GM21723 (cell line): ENCODE data around the gene G6PC2.
A peak's percentile ranks its signal among the peaks of the same experiment; 100 is the strongest.
"Not testable (repeated sequence)": the region's sequence is repeated elsewhere in the genome, so short reads cannot be mapped to it uniquely, and the experiment has no call there.

Experiments used
- ATAC-seq: cut with Tn5 transposase; IDR thresholded peaks from one replicate; pipeline ENCODE4 v1.9.1; 2021; ENCODE audit warnings: mild to moderate bottlenecking, moderate library complexity; ENCODE audit not compliant: unreplicated experiment

G6PC2 gene, protein sequence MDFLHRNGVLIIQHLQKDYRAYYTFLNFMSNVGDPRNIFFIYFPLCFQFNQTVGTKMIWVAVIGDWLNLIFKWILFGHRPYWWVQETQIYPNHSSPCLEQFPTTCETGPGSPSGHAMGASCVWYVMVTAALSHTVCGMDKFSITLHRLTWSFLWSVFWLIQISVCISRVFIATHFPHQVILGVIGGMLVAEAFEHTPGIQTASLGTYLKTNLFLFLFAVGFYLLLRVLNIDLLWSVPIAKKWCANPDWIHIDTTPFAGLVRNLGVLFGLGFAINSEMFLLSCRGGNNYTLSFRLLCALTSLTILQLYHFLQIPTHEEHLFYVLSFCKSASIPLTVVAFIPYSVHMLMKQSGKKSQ

DNA sequence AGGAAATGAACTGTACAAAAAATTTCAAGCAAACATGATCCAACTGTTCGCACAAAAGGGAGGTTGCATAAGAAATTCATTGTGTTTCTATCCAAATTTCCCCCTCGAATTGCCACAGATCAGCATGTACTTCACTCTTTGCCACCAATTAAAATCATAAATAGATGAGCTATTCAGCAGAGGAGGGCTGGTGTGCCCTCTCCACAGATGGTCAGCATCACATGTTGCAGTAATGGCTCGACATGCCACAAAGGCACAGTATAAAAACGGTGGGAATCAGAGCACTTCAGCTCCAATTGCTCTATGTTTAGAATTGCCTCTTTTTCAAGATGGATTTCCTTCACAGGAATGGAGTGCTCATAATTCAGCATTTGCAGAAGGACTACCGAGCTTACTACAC, at the start of gene G6PC2:
TSS of gene G6PC2 (plus strand) at position 289 of the 400 bp plus-strand sequence. CDS start at position 330, 41 bp downstream.
- ATAC-seq = no peak

DNA sequence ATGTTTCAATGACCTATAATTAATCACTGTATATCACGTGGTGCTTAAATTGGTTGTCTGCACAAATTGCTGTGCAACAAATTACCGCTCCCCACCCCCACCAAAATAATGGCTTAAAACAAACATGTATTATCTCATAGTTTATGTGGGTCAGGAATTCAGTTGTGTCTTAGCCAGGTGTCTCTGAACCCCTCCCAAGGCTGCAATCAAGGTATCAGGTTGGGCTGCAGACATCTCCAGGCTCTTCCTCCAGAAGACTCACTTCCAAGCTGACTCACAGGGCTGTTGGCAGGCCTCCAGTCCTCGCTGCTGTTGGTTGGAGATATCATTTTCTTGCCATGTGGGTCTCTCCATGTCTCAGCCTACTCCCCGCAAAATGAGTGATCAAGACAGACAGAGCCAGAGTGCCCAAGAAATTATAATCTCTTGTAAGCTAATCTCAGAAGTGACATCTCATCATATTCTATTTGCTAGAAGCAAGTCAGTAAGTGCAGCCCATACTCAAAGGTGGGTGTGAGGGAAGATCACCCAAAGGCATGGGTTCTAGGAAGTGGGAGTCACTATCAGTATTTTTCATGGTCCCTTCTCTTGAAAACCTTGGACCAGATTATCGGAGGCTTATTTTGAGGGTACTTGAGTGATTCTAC, 49.3 kb upstream of the G6PC2 start:
- ATAC-seq = no peak

DNA sequence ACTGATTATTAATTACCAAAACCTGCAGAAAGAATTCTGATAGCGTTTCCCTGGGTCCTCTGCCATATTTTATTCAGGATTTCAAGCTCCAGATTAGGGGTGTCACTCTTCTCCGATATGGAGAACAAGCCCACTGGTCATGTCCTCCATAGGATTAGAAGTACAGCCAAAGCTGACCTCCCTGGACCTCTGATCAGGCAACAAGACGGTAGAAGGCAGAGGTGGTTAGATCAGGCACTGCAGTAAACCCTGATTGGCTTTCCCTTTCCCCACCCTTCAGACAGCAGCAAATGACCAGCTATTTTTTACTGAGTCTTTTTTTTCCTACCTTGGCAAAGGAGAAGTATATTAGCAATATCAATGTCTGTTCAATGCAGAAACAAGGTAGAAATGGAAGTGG, 48.6 kb upstream of the G6PC2 start:
- no peak for ATAC-seq

DNA sequence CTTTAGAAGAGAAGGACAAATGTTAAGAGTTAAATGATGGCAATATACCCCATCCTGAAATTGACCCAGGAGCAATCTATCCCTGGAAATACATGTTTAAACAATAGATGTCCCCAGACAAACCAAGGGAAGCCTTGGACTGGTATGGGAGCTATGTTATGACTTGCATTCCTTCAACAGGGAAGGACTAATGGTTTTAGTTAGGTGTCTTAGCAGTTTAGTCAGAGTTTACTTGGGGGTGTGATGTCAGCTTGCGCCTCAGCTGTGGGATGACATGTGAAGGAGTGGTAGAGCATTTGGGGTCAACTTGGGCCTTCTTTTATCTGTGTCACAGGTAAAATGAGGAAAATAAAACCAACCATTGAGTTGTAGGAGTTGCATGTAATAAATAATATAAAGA, 47.6 kb upstream of the G6PC2 start:
- no peak for ATAC-seq

DNA sequence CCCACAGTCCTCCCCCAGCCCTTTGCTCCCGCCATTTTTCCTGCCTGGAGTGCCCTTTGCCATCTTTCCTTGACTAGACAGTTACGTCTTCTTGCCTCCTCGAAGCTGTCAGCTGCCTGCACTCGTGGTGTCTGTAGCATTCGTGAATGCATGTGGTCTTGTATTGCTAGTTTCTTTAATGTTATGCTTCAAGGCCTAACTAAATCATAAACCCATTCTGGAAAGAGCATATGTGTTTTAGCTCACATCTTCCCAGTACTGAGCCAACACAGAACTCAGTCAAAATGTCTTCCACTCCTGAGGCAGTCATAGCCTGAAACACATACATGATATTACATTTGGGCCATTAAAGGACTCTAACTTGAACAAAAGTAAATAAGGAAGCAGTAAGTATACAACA, 46.4 kb upstream of the G6PC2 start:
- no peak for ATAC-seq

DNA sequence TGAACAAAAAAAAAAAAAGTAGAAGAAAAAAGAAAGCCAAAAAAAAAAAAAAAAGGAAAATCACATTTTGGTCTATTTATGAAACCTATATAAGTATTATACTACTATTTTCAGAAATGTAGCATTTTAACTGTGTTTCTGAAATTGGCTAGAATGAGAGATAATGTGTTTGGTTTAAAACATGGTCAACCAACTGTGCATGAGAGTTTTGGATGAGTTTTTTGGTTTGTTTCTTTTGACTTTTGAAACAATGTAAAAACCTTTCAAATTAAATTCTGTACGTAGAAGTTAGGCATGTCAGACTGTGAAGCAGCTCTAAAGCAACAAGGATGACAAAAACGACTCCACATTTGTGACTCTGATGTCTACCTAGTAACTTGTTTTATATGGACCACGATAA, 45.5 kb upstream of the G6PC2 start:
- ATAC-seq = no peak

DNA sequence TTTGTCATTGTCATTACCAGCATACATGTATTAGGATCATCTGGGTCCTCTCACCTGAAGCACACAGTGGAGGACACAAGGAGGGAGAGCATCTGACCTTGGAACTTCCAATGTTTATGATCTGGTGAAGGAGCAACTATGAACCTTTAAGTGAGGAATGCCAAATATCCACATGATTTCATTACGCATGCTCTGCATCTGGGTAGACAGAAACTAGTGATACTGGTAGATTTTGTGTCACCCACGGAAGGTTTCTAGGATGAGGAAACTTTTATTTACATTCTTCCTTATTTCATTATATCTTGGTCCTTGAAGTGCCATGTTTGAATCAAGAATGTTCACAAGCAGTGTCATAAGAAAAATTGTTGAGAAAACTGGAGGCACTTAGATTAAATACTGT, 42.9 kb upstream of the G6PC2 start:
- no peak for ATAC-seq

DNA sequence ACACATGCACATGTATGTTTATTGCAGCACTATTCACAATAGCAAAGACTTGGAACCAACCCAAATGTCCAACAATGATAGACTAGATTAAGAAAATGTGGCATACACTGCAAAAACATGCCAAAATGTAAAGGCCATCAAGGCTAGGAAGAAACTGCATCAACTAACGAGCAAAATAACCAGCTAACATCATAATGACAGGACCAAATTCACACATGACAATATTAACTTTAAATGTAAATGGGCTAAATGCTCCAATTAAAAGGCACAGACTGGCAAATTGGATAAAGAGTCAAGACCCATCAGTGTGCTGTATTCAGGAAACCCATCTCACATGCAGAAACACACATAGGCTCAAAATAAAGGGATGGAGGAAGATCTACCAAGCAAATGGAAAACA, 33.9 kb upstream of the G6PC2 start:
- not testable (repeated sequence) for ATAC-seq

DNA sequence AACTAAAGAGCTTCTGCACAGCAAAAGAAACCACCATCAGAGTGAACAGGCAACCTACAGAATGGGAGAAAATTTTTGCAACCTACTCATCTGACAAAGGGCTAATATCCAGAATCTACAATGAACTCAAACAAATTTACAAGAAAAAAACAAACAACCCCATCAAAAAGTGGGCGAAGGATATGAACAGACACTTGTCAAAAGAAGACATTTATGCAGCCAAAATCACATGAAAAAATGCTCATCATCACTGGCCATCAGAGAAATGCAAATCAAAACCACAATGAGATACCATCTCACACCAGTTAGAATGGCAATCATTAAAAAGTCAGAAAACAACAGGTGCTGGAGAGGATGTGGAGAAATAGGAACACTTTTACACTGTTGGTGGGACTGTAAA, 30.7 kb upstream of the G6PC2 start:
- not testable (repeated sequence) for ATAC-seq

DNA sequence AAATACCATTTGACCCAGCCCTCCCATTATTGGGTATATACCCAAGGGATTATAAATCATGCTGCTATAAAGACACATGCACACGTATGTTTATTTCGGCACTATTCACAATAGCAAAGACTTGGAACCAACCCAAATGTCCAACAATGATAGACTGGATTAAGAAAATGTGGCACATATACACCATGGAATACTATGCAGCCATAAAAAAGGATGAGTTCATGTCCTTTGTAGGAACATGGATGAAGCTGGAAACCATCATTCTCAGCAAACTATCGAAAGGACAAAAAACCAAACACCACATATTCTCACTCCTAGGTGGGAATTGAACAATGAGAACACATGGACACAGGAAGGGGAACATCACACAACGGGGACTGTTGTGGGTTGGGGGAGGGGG, 30.3 kb upstream of the G6PC2 start:
- not testable (repeated sequence) for ATAC-seq

DNA sequence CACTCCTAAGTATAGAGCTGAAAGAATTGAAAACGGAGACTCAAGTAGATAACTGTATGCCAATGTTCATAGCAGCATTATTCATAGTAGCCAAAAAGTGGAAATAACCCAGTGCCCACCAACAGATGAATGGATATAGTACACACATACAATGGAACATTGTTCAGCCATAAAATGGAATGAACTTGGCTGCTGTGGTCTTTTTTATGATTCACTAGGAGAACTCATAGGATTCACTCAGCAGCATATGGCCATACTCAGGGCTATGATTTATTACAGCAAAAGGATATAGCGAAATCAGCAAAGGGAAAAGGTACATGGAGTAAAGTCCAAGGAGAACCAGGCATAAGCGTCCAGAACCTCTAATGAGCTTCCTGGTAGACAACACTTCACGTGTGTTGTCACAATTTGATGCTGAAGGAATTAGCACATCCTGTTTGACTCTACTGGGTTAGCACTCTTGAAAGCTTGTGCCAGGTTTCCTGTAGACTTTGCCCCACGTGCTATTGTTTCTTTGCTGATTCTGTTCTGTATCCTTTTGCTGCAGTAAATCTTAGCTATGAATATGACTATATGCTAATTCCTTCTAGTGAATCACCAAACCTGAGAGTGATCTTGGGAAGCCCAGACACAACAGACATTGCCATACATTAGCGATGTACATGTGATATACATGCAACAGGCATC, 26.6 kb upstream of the G6PC2 start:
- ATAC-seq = no peak

DNA sequence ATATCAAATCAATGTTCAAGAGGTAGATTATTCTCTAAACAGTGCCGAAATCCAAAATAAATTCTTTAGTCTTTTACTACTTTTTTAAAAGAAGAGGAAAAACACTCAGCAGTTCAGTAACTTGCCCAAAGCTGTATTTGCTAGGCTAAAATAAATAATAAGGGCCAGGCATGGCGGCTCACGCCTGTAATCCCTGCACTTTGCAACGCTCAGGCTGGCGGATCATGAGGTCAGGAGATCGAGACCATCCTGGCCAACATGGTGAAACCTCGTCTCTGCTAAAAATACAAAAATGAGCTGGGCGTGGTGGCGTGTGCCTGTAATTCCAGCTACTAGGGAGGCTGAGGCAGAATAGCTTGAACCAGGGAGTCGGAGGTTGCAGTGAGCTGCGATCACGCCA, 18.9 kb upstream of the G6PC2 start:
- not testable (repeated sequence) for ATAC-seq

DNA sequence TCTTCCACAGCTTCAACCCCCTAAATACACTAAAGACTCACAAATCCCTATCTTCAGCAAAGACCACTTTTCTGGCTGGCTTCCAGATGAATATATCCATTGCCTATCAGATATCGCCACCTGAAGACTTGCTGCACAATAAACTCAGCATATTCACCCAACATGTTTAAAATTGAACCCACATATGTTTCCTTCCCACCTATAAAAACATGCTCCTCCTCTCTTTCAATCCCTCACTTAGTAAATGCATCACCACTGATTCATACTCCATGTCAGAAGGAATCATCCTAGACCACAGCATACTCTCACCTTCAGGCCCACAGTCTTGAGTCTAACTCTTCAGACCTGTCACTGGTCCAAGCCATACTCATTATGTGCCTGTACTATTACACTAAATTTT, 16.1 kb upstream of the G6PC2 start:
- no peak for ATAC-seq

DNA sequence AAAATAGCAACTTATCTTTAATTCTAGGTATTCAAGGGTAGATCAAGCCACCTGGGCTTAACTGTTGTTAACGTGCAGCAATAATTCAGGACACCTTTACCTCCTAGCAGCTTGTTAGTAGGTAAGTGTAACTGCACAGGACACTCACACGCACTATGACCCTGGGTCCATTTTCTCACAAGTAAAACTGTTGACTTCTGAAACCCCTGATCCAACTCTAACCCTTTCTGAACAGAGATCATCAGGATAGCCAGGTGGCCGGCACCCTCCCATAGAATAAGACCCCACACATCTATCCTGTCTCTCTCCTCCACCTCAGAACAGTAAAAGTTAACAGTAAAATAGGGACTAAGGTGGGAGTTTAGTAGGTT, 11.5 kb upstream of the G6PC2 start:
- ATAC-seq = peak; percentile 5

DNA sequence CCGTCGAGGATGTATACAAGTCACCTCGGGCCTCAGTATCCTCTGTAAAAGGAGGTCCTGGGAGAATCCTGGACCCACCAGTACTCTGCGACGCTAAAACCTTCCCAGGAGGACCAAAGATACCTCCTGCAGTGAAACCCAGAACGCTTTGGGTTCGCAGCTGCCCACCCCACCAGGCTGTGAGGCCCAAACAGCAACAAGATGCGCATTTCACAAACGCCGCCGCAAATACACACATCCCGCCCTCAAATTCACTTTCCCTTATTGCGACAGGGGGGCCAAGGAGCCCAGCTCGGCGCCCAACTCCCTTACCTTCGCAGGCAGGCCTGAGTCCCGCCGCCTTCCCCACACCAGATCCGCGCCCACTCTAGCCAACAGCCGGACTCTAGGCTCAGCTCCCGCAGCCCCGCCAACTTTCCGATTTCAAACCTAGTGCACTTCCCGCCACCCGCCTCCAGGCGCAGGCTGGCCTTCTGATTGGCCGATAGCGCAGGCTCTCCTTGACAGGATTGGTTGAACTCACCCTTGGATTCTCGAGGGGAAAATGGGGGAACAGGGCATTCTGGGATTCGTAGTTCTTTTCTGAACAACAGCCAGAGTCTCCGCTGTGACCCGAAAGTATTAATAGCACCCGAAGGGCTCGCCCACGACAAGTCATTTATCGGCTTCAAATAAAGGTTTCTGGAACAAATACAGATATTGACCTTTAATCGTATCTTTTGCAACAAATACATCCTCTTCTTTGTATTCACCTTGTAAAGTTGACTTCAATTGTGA, 10.9 kb upstream of the G6PC2 start, which contains the start of gene SPC25:
TSS of gene SPC25 (minus strand) at position 425 of the 777 bp plus-strand sequence. CDS start 911 bp downstream, outside the sequence.
- ATAC-seq = peak; percentile 100

DNA sequence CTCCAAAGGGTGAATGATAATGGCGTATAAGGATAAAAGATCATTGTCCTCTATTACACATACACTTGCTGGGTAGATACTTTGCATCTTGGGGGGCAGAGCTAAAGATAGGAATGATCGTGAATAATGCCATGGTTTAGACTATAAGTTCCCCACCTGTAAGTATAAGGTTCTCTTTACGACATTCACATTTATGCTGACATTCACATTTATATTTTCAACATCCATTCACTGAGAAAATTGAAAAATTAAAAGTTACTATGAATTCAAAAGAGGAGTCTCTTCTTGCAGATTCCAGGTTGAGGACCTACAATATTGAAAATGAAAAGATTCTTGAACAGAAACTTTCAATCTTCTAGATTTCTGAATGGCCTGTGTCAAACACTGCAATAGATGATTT, 8.8 kb upstream of the G6PC2 start:
- no peak for ATAC-seq

DNA sequence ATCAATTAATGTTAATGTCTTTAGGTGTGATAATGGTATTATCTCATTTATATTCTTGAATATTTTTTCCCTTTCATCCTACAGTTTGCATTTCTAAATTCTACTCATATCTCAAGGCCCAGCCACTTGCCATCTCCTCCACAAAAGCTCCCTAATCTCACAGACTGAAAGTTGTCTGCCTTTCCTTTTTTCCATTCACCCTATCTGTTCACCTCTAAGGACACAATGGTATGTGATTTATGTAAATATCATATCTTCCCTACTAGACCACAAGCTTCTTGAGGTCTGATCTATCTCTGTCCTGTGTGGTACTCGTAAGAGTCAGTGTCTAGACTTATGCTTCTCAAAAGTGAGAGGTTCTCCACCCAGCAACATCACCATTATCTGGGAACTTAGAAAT, 7.0 kb upstream of the G6PC2 start:
- no peak for ATAC-seq

DNA sequence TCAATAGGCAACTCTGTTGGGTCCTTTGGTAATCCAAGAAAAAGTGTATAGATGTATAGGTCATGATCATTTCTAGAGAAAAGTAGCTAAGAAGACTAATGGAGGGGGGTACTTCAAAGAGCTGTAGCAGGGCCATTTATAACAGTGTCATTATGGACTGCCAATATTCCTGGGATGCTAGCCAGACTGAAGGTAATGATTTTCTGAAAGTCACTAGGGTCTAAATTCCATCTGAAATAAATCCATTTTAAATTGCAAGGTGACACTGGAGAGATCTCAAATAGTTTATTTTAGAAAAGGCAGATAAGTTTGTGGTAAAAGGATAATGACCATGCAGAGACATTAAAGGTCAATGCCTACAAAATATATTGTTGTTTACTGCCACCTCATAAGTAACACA, 6.4 kb upstream of the G6PC2 start:
- no peak for ATAC-seq

DNA sequence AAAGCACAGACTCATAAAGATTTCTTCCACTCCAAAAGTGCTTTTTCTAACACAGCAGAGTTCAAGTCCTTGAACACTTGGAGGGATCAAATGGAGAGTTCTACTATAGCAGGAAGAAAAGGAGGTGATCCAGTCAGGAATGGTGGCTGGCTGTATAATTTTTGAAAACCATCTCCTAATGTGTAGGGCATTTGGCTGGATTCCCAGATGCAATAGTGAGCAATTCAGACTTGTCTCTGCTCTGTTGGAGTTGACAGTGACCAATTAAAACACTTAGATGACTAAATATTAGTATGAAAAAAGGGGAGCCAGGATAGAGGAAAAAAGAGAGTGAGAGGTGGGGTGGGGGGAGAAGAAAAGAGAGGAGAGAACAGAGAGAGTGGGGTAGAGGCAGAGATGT, 5.3 kb upstream of the G6PC2 start:
- ATAC-seq = no peak

DNA sequence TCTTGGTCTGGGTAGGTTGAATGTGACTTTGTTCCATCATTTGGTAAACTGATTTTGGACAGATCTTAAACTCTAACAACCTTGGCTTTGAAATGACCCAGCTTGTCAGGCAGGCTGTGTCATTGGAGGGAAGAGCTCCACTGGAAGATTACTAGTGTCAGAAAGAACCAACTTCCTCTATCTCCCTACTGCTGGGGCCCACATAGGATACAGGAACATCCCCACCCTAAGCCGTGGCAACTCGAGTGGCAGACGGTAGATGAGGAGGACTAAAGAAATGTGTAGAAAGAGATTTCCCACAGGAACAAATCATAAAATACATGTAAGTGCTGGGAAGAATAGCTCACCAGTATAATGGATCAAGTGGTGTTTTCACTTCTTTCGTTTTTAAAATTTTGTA, 4.3 kb upstream of the G6PC2 start:
- ATAC-seq = no peak

DNA sequence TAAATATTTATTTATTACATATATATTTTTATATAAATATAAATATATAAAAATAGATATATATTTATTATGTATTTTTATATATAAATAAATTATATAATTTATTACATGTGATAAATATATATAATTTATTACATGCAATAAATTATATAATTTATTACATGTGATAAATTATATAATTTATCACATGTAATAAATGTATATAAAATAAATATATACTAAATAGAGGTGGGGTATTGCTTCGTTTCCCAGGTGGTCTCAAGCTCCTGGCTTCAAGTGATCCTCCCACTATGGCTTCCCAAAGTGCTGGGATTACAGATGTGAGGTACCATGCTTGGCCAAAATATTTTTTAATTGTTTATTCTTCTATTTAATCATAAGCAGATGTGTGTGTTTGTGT, 3.6 kb upstream of the G6PC2 start:
- no peak for ATAC-seq
